Activated CD4-positive, alpha-beta memory T cell treated with anti-CD3 and anti-CD28 coated beads for 36 hours (primary cell): Measurements from ENCODE around the gene ARHGEF4. TPM values are rescaled to one million over a fixed set of nuclear protein-coding genes. Genes with fewer than 3 reads are reported as not detected.
"Not testable (repeated sequence)": the region's sequence is repeated elsewhere in the genome, so short reads cannot be mapped to it uniquely, and the experiment has no call there.

ENCODE experiments used
- CTCF ChIA-PET: fragments of 350-600 bp; sonication (Branson Sonifier 250); formaldehyde crosslinking; loops from one replicate; lab custom pipeline; 2021; ENCODE audit warnings: antibody characterized with exemption, inconsistent platforms; lab: Charles Lee
- POLR2A ChIA-PET: fragments of 350-600 bp; sonication (Branson Sonifier 250); formaldehyde crosslinking; loops from one replicate; lab custom pipeline; 2021; ENCODE audit warnings: antibody characterized with exemption; lab: Charles Lee
- DNase-seq: peaks from one replicate; pipeline ENCODE4 v3.0.0-alpha.2; 2020
- H3K27ac Mint-ChIP-seq: one replicate; pipeline ENCODE4 v1.8.0; 2021; ENCODE audit warnings: mixed read lengths
- H3K27me3 Mint-ChIP-seq: one replicate; pipeline ENCODE4 v1.8.0; 2021; ENCODE audit warnings: mixed read lengths
- H3K36me3 Mint-ChIP-seq: one replicate; pipeline ENCODE4 v1.8.0; 2021; ENCODE audit warnings: mixed read lengths
- H3K4me1 Mint-ChIP-seq: one replicate; pipeline ENCODE4 v1.8.0; 2021; ENCODE audit warnings: low read depth, mixed read lengths
- H3K4me3 Mint-ChIP-seq: one replicate; pipeline ENCODE4 v1.8.0; 2021; ENCODE audit warnings: mild to moderate bottlenecking, mixed read lengths
- H3K9me3 Mint-ChIP-seq: one replicate; pipeline ENCODE4 v1.8.0; 2021; ENCODE audit warnings: mixed read lengths
- intact Hi-C: fragments of 100-400 bp; cut with micrococcal nuclease; formaldehyde crosslinking; loops from one replicate; pipeline ENCODE4 v1.15.1; 2023
- total RNA-seq, 2 experiments: library from RNA; stranded (reverse); gene quantifications; one replicate each; pipeline ENCODE4 v1.2.3, GENCODE V29; 2021

The ARHGEF4 gene
- total RNA-seq, 2 experiments from 2014 or later: 0.52 to 0.58 TPM

DNA sequence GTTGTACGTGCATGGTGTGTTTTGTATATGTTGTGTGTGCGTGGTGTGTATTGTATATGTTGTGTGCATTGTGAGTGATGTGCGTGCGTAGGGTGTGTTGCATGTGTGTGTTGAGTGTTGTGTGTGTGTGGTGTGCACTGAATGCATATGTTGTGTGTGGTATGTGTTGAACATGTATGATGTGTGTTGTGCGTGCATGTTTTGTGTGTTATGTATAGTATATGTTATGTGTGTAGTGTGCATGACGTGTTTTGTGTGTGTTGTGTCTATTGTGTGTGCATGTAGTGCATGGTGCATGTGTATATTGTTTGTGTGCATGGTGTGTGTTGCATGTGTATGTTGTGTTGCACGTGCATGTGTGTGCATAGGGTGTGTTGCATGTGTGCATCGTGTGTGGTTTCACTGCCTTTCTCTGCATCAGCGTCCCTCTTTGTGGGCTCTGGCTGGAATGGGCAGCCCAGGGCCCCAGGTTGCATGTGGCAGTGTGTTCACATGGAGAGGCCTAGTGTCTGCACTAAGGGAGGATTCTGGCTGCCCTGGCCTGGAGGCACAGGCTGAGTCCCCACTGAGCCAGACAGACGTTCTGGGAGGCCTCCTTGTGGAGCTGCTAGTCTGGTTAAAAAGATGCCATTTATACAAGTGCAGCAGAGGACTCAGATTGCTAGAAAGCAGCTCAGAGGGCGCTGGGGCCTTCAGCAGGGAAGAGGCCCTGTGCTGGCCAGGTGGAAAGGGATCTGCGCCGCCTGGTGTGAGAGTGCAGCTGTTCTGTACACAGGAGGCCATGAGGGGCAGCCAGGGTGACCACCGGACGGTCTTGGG, 149.3 kb downstream of the ARHGEF4 start:
- Mint-ChIP-seq H3K27me3 (no peaks in the 10 kb centered on the region), H3K4me3 (no peak overlapping the region), H3K27ac (no peak overlapping the region), H3K9me3 (no peaks in the 10 kb centered on the region), H3K4me1 (no peaks in the 10 kb centered on the region), H3K36me3 (no peaks in the 10 kb centered on the region)
- no peak for DNase-seq
- CTCF ChIA-PET: no interaction called here
- POLR2A ChIA-PET: no interaction called here
- intact Hi-C loops: no loop called here

DNA sequence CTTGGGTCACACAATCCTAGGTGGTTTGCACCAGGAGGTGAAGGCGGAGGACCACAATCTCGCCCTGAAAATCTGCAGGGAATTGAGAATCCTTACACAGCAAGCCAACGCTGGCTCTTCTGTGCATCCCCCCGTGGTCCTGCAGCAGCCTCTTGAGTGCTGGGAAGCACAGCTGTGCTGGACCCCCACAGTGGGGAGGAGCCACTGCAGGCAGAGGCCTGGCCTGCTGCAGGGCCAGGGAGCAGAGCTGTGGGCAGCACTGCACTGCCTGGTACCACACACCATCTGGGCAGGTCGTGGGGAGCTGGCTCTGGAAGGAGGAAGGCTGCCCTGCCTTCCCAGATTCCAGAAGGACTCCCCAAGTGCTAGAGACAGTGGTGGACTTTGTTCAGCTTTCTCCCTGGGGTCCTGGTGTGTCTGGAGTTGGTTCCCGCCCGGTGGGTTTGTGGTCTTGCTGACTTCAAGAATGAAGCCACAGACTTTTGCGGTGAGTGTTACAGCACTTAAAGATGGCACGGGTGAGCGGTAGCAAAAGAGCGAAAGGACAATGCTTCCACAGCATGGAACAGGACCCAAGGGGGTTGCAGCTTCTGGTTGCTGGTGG, 150.3 kb downstream of the ARHGEF4 start:
- H3K36me3 Mint-ChIP-seq: no peaks in the 10 kb centered on the region
- H3K4me3 Mint-ChIP-seq: no peak overlapping the region
- intact Hi-C loops: no loop called here
- no peaks in the 10 kb centered on the region for H3K9me3 Mint-ChIP-seq
- H3K27ac Mint-ChIP-seq: no peak overlapping the region
- H3K27me3 Mint-ChIP-seq: no peaks in the 10 kb centered on the region
- ChIA-PET CTCF (no interaction called here), POLR2A (no interaction called here)
- H3K4me1 Mint-ChIP-seq: no peaks in the 10 kb centered on the region
- no peak for DNase-seq

DNA sequence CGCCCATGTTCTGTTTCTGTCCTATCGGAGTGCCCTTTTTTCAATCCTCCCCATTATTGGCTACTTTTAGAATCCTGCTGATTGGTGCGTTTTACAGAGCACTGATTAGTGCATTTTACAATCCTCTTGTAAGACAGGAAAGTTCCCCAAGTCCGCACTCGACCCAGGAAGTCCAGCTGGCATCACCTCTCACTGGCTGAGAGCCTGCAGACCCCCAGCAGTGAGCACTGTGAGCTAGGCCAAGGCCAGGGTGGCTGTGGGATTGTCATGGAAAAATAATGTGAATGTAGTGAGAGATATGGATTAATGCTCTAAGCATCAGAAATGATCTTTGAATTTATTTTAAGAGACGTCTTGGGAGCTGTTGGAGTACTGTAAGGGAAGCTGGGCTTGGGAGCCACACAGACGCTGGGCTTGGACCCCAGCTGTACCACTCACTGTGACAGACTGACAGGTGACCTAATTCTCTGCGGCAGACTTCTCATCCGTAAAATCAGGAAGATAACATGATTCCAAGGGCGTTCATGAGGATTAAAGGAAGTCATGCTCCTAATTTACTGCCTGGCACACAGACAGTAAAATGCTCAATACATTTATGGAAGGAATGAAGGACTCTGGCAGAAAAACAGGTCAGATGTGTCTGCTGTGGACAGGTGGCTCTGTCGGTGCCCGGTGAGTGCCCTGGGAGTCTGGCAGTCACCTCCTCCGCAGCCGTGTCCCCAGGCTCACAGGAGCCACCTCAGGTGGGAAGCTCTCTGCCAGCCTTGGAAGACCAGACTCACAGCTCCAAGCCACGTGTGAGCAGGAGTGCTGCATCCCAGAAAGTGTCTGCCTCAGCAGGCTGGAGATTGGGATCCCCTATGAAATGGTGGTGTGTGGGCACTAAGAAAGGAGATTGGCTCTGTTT, 151.1 kb downstream of the ARHGEF4 start:
- POLR2A ChIA-PET: no interaction called here

GRCh38 chr2:130991446-130991845, 154.7 kb downstream of the ARHGEF4 start:
- H3K9me3 Mint-ChIP-seq, CTCF ChIA-PET, H3K4me1 Mint-ChIP-seq, H3K27ac Mint-ChIP-seq, POLR2A ChIA-PET, intact Hi-C loops, H3K36me3 Mint-ChIP-seq, H3K27me3 Mint-ChIP-seq, H3K4me3 Mint-ChIP-seq, DNase-seq: not testable (repeated sequence)

More for the DNA sequence above, 151.1 kb downstream of the ARHGEF4 start:
- intact Hi-C loops: no loop called here
- H3K27me3 Mint-ChIP-seq: no peaks in the 10 kb centered on the region
- no peaks in the 10 kb centered on the region for H3K4me1 Mint-ChIP-seq
- no peak overlapping the region for H3K4me3 Mint-ChIP-seq
- H3K9me3 Mint-ChIP-seq: no peaks in the 10 kb centered on the region
- H3K36me3 Mint-ChIP-seq: no peaks in the 10 kb centered on the region
- CTCF ChIA-PET: no interaction called here
- DNase-seq: no peak
- H3K27ac Mint-ChIP-seq: no peak overlapping the region

- POLR2A ChIA-PET, DNase-seq, H3K4me3 Mint-ChIP-seq, H3K36me3 Mint-ChIP-seq, H3K27ac Mint-ChIP-seq, H3K4me1 Mint-ChIP-seq, CTCF ChIA-PET, H3K9me3 Mint-ChIP-seq, intact Hi-C loops, H3K27me3 Mint-ChIP-seq: not testable (repeated sequence)
Observed at GRCh38 chr2:130992003-130992402, 155.3 kb downstream of the ARHGEF4 start.

DNA sequence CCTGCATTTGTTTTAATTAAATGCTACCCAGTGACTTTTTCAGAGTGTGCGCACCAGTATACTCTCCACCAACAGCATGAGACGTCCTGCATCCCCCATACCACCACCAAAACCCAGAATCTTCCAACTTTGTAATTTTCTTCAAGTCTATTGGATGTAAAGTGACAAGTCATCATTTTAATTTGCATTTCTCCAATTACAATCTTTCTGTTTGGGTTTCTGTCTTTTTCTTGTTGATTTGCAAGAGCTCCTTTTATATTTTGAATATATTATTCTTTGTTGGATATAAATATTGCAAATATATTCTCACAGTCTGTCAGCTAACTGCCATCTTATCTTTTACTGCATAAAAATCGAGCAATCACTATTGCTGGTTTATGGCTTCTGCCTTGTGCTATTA, 160.0 kb downstream of the ARHGEF4 start:
- intact Hi-C loops: no loop called here
- Mint-ChIP-seq H3K27me3 (peaks cover 20% of the 10 kb centered on the region), H3K36me3 (no peaks in the 10 kb centered on the region), H3K4me1 (no peaks in the 10 kb centered on the region), H3K27ac (no peak overlapping the region), H3K4me3 (no peak overlapping the region), H3K9me3 (no peaks in the 10 kb centered on the region)
- ChIA-PET POLR2A (no interaction called here), CTCF (no interaction called here)
- DNase-seq: no peak

DNA sequence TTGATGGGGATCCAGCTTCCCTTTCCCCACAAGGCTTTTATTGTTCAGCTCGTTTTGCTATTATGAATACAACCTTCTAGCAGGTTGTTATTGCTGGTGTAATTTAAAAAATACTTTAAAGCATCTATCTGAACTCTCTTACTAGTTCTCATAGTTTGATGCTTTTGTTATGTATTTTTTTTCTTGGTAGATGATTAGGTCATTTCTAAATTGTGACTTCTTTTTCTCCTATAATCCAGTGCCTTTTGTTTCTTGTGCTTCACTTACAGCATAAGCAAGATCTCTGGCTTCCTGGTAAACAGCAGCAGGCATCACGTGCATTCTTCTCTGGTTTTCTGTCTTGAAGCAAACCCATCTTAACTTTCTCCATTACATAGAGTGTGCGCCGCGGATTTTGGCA, 160.5 kb downstream of the ARHGEF4 start:
- no peak overlapping the region for H3K4me3 Mint-ChIP-seq
- no peaks in the 10 kb centered on the region for H3K36me3 Mint-ChIP-seq
- peaks cover 21% of the 10 kb centered on the region for H3K27me3 Mint-ChIP-seq
- ChIA-PET POLR2A (no interaction called here), CTCF (no interaction called here)
- intact Hi-C loops: no loop called here
- no peak for DNase-seq
- no peak overlapping the region for H3K27ac Mint-ChIP-seq
- no peaks in the 10 kb centered on the region for H3K4me1 Mint-ChIP-seq
- H3K9me3 Mint-ChIP-seq: no peaks in the 10 kb centered on the region

DNA sequence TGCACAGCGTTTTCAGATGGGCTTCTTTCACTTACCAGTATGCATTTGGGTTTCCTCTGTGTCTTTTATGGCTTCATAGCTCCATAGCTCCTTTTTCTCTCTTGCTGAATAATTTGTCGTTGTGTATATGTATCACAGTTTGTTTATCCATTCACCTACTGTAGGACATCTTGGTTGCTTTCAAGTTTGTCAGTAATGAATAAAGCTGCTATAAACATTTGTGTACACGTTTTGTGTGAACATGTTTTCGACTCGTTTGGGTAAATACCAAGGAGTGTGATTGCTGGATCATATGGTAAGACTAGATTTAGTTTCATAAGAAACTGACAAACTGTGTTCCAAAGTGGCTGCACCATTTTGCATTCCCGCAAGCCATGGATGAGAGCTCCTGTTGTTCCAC, 161.8 kb downstream of the ARHGEF4 start:
- Mint-ChIP-seq H3K4me3 (no peak overlapping the region), H3K4me1 (no peaks in the 10 kb centered on the region), H3K36me3 (no peaks in the 10 kb centered on the region), H3K27ac (no peak overlapping the region), H3K9me3 (no peaks in the 10 kb centered on the region), H3K27me3 (peaks cover 21% of the 10 kb centered on the region)
- no peak for DNase-seq
- intact Hi-C loops: no loop called here
- ChIA-PET CTCF (no interaction called here), POLR2A (no interaction called here)

DNA sequence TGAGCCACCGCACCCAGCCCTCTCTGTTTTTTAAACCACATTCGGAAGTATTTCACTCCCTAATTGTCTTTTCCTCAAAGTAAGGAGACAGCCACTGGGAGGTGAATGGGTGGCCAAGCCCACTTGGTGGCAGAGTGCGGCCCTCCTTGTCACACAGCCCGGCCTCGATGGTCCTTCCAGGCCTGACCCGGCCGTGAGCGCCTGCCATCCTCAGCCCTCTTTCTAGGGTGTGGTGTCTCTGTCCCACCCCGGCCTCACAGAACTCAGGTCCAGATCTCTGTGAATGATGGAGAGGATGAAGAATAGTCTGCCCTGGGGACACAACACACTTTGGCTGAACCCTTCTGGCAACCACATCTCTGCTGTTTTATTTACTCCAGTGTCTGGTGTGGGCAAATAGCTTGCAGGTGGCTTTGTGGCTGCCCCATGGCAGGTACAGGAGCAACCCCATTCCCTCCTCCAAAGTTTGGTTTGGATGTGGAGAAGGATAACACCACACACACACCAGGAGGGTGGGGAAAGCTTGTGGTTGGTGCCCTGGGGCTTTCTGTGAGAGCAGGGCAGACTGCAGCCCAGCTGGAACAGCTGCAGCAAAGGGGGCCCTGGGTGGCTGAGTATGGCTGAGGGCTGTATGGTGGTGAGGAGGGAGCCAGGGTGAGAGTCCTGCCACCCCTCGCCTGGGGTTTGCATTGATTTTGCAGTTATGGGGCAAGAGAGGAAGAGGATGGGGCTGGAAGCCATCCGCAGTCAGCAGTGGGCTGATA, 167.9 kb downstream of the ARHGEF4 start:
- H3K4me3 Mint-ChIP-seq: no peak overlapping the region
- no peaks in the 10 kb centered on the region for H3K9me3 Mint-ChIP-seq
- peaks cover 7% of the 10 kb centered on the region for H3K27me3 Mint-ChIP-seq
- peaks cover 4% of the 10 kb centered on the region for H3K4me1 Mint-ChIP-seq
- no peak overlapping the region for H3K27ac Mint-ChIP-seq
- CTCF ChIA-PET: no interaction called here
- intact Hi-C loops: no loop called here
- H3K36me3 Mint-ChIP-seq: no peaks in the 10 kb centered on the region
- no peak for DNase-seq
- POLR2A ChIA-PET: no interaction called here

DNA sequence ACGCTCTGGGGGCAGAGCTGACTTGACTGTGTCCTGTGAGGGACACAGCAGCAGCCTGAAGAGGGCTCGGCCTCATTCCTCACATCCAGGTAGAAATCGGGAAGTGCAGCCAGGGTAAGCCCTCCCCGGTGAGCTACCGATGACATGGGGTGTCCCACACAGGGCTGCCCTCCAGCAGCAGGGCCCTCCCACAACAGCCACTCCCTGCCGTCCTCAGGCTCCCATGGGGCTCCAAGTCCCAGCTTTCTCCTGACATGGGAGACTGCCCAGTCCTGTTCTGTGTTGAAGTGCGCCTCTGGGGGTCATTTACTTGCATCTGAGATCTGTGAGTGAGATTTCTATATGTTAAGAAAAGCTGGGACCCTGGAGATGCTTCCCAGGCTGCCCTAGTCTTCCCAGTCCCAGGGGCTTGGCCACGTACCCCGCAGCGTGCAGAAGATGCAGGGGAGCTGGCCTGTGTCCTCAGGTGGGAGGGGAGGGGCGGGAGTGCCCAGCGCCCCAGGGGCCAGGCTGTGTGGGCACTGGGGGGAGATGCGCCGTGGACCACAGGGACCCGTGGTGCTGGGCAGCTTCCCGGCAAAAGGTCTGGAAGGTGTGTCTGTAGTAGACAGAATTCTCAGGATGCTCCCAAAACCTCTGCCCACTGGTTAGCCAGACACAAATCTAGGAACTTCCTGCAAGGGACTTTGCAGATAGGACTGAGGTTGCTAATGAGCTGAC, 168.7 kb downstream of the ARHGEF4 start:
- CTCF ChIA-PET: no interaction called here

DNA sequence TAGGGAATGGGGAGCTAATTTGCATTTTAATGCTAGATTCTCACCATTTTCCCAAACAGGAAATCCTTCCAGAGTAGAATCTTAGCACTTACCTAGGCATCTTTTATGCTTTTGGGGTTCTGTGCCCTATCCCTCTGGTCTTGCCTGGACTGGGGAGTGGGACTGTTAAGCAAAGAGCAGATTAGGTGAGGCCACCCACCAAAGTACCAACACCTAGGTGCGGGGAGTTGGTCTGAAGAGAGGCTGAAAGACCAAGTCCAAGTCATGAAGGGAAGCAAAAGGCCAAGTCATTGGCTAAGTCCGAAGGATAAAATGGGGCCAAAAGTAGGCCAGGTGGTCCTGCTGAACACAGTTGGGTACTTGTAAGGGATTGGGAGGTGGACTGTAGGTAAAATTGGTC, 169.8 kb downstream of the ARHGEF4 start:
- Mint-ChIP-seq H3K4me1 (peaks cover 16% of the 10 kb centered on the region), H3K27me3 (peaks cover 3% of the 10 kb centered on the region), H3K27ac (no peak overlapping the region), H3K4me3 (no peak overlapping the region), H3K36me3 (no peaks in the 10 kb centered on the region), H3K9me3 (no peaks in the 10 kb centered on the region)
- ChIA-PET POLR2A (no interaction called here), CTCF (interaction anchor here (0.8 kb wide), 1 partner anchor 209 kb away, joined by 3 read pairs; no protein-coding TSS in a partner anchor)
- intact Hi-C loops: no loop called here
- DNase-seq: no peak

More for the DNA sequence above, 168.7 kb downstream of the ARHGEF4 start:
- Mint-ChIP-seq H3K27me3 (peaks cover 7% of the 10 kb centered on the region), H3K4me1 (peaks cover 5% of the 10 kb centered on the region), H3K36me3 (no peaks in the 10 kb centered on the region), H3K27ac (no peak overlapping the region), H3K9me3 (no peaks in the 10 kb centered on the region), H3K4me3 (no peak overlapping the region)
- DNase-seq: no peak
- POLR2A ChIA-PET: no interaction called here
- intact Hi-C loops: no loop called here
